Neural cell (in vitro differentiated cells): Measurements from ENCODE around the gene RPRD1A. TPM values are rescaled to one million over a fixed set of nuclear protein-coding genes. Genes with fewer than 3 reads are reported as not detected.

ENCODE experiments used
- H2AFZ ChIP-seq: fragments of 200-600, 300-800 bp; sonication (generic), shearing (Covaris generic); 2 replicates; pipeline ENCODE4 v1.6.0; 2014; ENCODE audit warnings: low read depth, mild to moderate bottlenecking, antibody characterized with exemption, low read length, moderate library complexity
- H3F3A ChIP-seq: fragments of 200-600 bp; shearing (Covaris generic); 2 replicates; pipeline ENCODE4 v1.6.1; 2016; ENCODE audit warnings: mild to moderate bottlenecking, moderate library complexity, mixed read lengths, antibody characterized with exemption, low read length; ENCODE audit not compliant: insufficient read depth, poor library complexity, severe bottlenecking
- H3K27ac ChIP-seq: fragments of 200-600, 300-800 bp; sonication (generic), shearing (Covaris generic); 2 replicates; pipeline ENCODE4 v1.5.1; 2014; ENCODE audit warnings: mild to moderate bottlenecking, low read length, moderate library complexity
- H3K27me3 ChIP-seq: fragments of 300-800, 200-600 bp; sonication (generic), shearing (Covaris generic); 2 replicates; pipeline ENCODE4 v1.6.0; 2014; ENCODE audit warnings: mild to moderate bottlenecking, low read depth, low read length, moderate library complexity; ENCODE audit not compliant: insufficient read depth
- H3K36me3 ChIP-seq: fragments of 300-800, 200-600 bp; sonication (generic), shearing (Covaris generic); 2 replicates; pipeline ENCODE4 v1.5.1; 2014; ENCODE audit warnings: mild to moderate bottlenecking, antibody characterized with exemption, low read length, moderate library complexity; ENCODE audit not compliant: insufficient read depth
- H3K4me2 ChIP-seq: fragments of 300-800, 200-600 bp; sonication (generic), shearing (Covaris generic); 2 replicates; pipeline ENCODE4 v1.6.0; 2014; ENCODE audit warnings: mild to moderate bottlenecking, low read length
- H3K4me3 ChIP-seq: fragments of 300-800, 200-600 bp; sonication (generic), shearing (Covaris generic); 2 replicates; pipeline ENCODE4 v1.5.1; 2014; ENCODE audit warnings: mild to moderate bottlenecking, low read length, moderate library complexity
- H3K79me2 ChIP-seq: fragments of 200-600 bp; shearing (Covaris generic); replicated peaks from 2 replicates; pipeline ENCODE4 v1.6.0; 2014; ENCODE audit warnings: mild to moderate bottlenecking, low read length, moderate library complexity; ENCODE audit not compliant: insufficient read depth
- H3K9ac ChIP-seq: fragments of 300-800, 200-600 bp; sonication (generic), shearing (Covaris generic); 2 replicates; pipeline ENCODE4 v1.6.1; 2016; ENCODE audit warnings: mild to moderate bottlenecking, low read length, mixed read lengths
- H3K9me2 ChIP-seq: fragments of 200-600 bp; shearing (Covaris generic); 2 replicates; pipeline ENCODE4 v1.6.1; 2016; ENCODE audit warnings: mild to moderate bottlenecking, low read length, mixed read lengths; ENCODE audit not compliant: insufficient read depth
- H3K9me3 ChIP-seq: fragments of 200-600, 300-800 bp; sonication (generic), shearing (Covaris generic); 2 replicates; pipeline ENCODE4 v1.6.1; 2016; ENCODE audit warnings: mild to moderate bottlenecking, mixed run types, low read length, moderate library complexity, mixed read lengths
- H4K20me1 ChIP-seq: fragments of 200-600 bp; shearing (Covaris generic); 2 replicates; pipeline ENCODE4 v1.6.1; 2016; ENCODE audit warnings: mild to moderate bottlenecking, mixed run types; ENCODE audit not compliant: insufficient read depth
- EP300 ChIP-seq: fragments of 450-650 bp; conservative IDR thresholded peaks from 2 replicates; pipeline ENCODE4 v1.6.1; 2014; ENCODE audit warnings: antibody characterized with exemption, mild to moderate bottlenecking, moderate library complexity; ENCODE audit not compliant: poor library complexity, severe bottlenecking
- EZH2 ChIP-seq: fragments of 200-600, 300-800 bp; shearing (Covaris generic), sonication (generic); IDR thresholded peaks from 2 replicates; pipeline ENCODE4 v1.6.1; 2014; ENCODE audit warnings: antibody characterized with exemption, low read length, borderline replicate concordance, mild to moderate bottlenecking; ENCODE audit not compliant: insufficient read depth, poor library complexity, severe bottlenecking
- MXI1 ChIP-seq: fragments of 450-650 bp; conservative IDR thresholded peaks from 2 replicates; pipeline ENCODE4 v1.6.1; 2014; ENCODE audit warnings: antibody characterized with exemption, mild to moderate bottlenecking; ENCODE audit not compliant: poor library complexity, severe bottlenecking
- POLR2AphosphoS5 ChIP-seq: IDR thresholded peaks from 2 replicates; pipeline ENCODE4 v1.6.1; 2012
- RAD21 ChIP-seq: fragments of 450-650 bp; conservative IDR thresholded peaks from 2 replicates; pipeline ENCODE4 v1.6.1; 2014; ENCODE audit warnings: antibody characterized with exemption, mild to moderate bottlenecking, moderate library complexity
- SMC3 ChIP-seq: fragments of 450-650 bp; conservative IDR thresholded peaks from 2 replicates; pipeline ENCODE4 v1.6.1; 2014; ENCODE audit warnings: antibody characterized with exemption, mild to moderate bottlenecking, moderate library complexity; ENCODE audit not compliant: poor library complexity
- TAF1 ChIP-seq: IDR thresholded peaks from 2 replicates; pipeline ENCODE4 v1.6.1; 2012; ENCODE audit warnings: low read depth
- polyA plus RNA-seq: library from polyadenylated mRNA; depleted of rRNA; stranded (reverse); fragments of >200 nt; gene quantifications from 2 replicates; pipeline ENCODE4 v1.2.3, GENCODE V29; 2014
- TF ChIP-seq, protein P1 (sequence below): IDR thresholded peaks from 2 replicates; pipeline ENCODE4 v1.6.1; 2012; ENCODE audit warnings: borderline replicate concordance
- TF ChIP-seq, protein P2 (sequence below): fragments of 450-650 bp; IDR thresholded peaks from 2 replicates; pipeline ENCODE4 v1.5.1; 2014; ENCODE audit warnings: antibody characterized with exemption, mild to moderate bottlenecking, moderate library complexity; ENCODE audit not compliant: poor library complexity, severe bottlenecking

RPRD1A gene
- polyA plus RNA-seq, 1 donor from 2014 or later, result 129 TPM

DNA sequence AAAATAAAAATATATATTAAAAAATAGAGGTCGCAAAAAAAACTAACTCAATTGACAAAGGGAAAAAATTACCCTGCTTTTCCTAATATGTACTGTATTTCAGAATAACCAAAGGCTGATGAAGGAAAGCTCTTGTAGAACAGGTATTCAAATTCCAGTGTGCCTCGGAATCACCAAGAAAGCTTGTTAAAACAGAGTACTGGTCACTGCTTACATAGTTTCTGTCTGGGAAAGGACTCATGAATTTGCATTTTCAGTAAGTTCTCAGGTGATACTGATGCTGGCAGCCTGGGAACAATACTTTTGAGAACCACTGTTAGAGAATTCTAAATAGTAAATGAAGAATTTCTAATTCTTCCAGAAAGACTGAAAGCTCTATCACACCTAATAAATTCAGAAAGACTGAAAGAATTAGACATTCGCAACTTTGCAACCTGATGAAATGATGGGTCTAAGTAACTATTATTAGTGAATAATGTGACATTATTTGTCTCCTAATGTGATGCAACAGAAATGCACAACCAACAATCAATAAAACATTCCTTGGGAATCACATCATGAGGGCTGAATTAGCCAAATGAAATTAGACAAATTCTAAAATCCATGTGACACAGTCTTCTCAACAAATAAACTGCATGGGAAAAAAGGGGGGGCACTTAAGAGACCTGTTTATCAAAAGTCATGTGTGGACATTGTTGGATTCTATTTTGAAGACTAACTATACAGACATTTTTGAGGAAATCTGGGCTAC is 21.9 kb downstream of the RPRD1A start:
- peaks cover 91% of the 10 kb centered on the region for H3K79me2 ChIP-seq
- no peak overlapping the region for H3K4me3 ChIP-seq
- H4K20me1 ChIP-seq, result no peaks in the 10 kb centered on the region
- no peak overlapping the region for H3K27ac ChIP-seq
- no peak overlapping the region for H3K9ac ChIP-seq
- TF ChIP-seq RAD21 (no peak), EP300 (no peak), TAF1 (no peak), EZH2 (no peak), MXI1 (no peak), POLR2AphosphoS5 (no peak), SMC3 (no peak)
- TF ChIP-seq, protein P1, sequence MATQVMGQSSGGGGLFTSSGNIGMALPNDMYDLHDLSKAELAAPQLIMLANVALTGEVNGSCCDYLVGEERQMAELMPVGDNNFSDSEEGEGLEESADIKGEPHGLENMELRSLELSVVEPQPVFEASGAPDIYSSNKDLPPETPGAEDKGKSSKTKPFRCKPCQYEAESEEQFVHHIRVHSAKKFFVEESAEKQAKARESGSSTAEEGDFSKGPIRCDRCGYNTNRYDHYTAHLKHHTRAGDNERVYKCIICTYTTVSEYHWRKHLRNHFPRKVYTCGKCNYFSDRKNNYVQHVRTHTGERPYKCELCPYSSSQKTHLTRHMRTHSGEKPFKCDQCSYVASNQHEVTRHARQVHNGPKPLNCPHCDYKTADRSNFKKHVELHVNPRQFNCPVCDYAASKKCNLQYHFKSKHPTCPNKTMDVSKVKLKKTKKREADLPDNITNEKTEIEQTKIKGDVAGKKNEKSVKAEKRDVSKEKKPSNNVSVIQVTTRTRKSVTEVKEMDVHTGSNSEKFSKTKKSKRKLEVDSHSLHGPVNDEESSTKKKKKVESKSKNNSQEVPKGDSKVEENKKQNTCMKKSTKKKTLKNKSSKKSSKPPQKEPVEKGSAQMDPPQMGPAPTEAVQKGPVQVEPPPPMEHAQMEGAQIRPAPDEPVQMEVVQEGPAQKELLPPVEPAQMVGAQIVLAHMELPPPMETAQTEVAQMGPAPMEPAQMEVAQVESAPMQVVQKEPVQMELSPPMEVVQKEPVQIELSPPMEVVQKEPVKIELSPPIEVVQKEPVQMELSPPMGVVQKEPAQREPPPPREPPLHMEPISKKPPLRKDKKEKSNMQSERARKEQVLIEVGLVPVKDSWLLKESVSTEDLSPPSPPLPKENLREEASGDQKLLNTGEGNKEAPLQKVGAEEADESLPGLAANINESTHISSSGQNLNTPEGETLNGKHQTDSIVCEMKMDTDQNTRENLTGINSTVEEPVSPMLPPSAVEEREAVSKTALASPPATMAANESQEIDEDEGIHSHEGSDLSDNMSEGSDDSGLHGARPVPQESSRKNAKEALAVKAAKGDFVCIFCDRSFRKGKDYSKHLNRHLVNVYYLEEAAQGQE, result no peak
- TF ChIP-seq, protein P2, sequence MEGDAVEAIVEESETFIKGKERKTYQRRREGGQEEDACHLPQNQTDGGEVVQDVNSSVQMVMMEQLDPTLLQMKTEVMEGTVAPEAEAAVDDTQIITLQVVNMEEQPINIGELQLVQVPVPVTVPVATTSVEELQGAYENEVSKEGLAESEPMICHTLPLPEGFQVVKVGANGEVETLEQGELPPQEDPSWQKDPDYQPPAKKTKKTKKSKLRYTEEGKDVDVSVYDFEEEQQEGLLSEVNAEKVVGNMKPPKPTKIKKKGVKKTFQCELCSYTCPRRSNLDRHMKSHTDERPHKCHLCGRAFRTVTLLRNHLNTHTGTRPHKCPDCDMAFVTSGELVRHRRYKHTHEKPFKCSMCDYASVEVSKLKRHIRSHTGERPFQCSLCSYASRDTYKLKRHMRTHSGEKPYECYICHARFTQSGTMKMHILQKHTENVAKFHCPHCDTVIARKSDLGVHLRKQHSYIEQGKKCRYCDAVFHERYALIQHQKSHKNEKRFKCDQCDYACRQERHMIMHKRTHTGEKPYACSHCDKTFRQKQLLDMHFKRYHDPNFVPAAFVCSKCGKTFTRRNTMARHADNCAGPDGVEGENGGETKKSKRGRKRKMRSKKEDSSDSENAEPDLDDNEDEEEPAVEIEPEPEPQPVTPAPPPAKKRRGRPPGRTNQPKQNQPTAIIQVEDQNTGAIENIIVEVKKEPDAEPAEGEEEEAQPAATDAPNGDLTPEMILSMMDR, result no peak
- no peaks in the 10 kb centered on the region for H3F3A ChIP-seq
- H3K27me3 ChIP-seq, result no peaks in the 10 kb centered on the region
- H3K4me2 ChIP-seq, result no peak overlapping the region
- no peaks in the 10 kb centered on the region for H3K9me3 ChIP-seq
- no peaks in the 10 kb centered on the region for H3K9me2 ChIP-seq
- H2AFZ ChIP-seq, result no peak overlapping the region
- H3K36me3 ChIP-seq, result no peaks in the 10 kb centered on the region

DNA sequence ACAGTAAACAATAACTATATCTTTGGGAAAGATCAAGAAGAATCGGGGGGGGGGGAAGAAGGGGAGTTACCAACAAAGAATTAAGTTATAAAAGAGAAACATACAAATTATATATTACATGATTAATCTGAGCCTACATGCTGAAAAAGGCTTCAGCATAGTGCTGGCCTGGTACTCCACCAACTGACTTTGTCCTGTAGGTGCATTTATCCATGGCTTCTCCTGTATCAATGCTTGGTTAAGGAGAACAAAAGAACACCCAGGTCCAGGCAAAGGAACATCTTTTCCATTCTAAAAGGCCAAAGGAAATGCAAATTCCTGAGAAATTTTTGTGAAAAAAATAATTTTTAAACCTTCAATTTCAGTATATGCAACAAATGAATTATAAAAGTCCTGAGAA is 24.2 kb downstream of the RPRD1A start:
- H3K79me2 ChIP-seq, result peaks cover 87% of the 10 kb centered on the region
- H4K20me1 ChIP-seq, result no peaks in the 10 kb centered on the region
- no peak overlapping the region for H3K27ac ChIP-seq
- peaks cover 4% of the 10 kb centered on the region for H3K9me3 ChIP-seq
- no peaks in the 10 kb centered on the region for H3K9me2 ChIP-seq
- H2AFZ ChIP-seq, result no peak overlapping the region
- peaks cover 4% of the 10 kb centered on the region for H3K36me3 ChIP-seq
- H3F3A ChIP-seq, result no peaks in the 10 kb centered on the region
- H3K4me2 ChIP-seq, result no peak overlapping the region
- no peak overlapping the region for H3K4me3 ChIP-seq
- TF ChIP-seq SMC3 (no peak), TAF1 (no peak), POLR2AphosphoS5 (no peak), MXI1 (no peak), EZH2 (no peak), EP300 (no peak), RAD21 (no peak)
- TF ChIP-seq, protein P1, result no peak
- TF ChIP-seq, protein P2, result no peak
- H3K27me3 ChIP-seq, result no peaks in the 10 kb centered on the region
- no peak overlapping the region for H3K9ac ChIP-seq
